BLaER1 (cell line): ENCODE results near the gene FRRS1.

Source experiments
- H3K27ac ChIP-seq: shearing (Covaris generic); formaldehyde crosslinking; 2 replicates; pipeline ENCODE4 v1.8.1; 2022
- H3K27me3 ChIP-seq: shearing (Covaris generic); formaldehyde crosslinking; 2 replicates; pipeline ENCODE4 v1.8.1; 2022
- H3K36me3 ChIP-seq: shearing (Covaris generic); formaldehyde crosslinking; 2 replicates; pipeline ENCODE4 v1.8.1; 2022
- H3K4me1 ChIP-seq: shearing (Covaris generic); formaldehyde crosslinking; 2 replicates; pipeline ENCODE4 v1.8.1; 2022
- H3K4me2 ChIP-seq: shearing (Covaris generic); formaldehyde crosslinking; 2 replicates; pipeline ENCODE4 v1.8.1; 2022
- H3K4me3 ChIP-seq: shearing (Covaris generic); formaldehyde crosslinking; 2 replicates; pipeline ENCODE4 v1.8.1; 2022
- H3K9ac ChIP-seq: shearing (Covaris generic); formaldehyde crosslinking; 2 replicates; pipeline ENCODE4 v1.8.1; 2022
- H3K9me3 ChIP-seq: shearing (Covaris generic); formaldehyde crosslinking; 2 replicates; pipeline ENCODE4 v1.8.1; 2022
- H4K20me1 ChIP-seq: shearing (Covaris generic); formaldehyde crosslinking; 2 replicates; pipeline ENCODE4 v1.8.1; 2022
- Cebpa-rat ChIP-seq: shearing (Covaris generic); IDR thresholded peaks from 2 replicates; pipeline ENCODE4 v1.8.1; 2022

FRRS1 gene

DNA sequence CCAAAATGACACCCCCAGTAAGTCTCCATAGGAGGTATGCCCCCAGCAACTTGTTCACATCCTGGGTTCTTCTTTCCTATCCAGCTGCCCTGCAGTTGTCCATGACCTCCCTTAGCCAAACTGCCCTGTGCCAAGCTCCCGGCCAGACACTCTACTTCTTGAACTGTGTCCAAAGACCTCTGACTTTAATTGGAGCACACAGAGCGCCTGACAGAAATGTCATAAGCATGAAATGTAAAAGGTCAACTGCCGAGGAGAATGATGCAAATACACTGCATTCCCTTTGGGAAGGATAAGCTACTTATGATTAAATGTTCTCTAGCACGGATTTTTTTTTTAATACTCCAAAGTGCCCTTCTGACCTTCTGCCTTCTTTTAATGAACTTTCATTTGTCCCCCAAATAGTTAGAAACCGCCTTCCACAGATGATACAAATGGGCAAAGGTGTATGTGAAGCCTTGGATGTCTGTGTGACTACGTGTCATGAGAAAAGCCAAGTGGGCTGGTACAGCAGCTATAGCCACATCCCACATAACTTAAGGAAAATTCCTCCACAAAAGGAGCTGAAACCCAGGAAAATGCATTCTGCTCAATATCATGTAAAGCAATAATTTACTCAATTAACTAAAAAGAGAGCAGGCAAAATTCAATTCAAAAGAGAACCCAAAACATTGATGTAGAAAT is 93.8 kb downstream of the FRRS1 start:
- H3K4me1 ChIP-seq = no peaks in the 10 kb centered on the region
- no peak for TF ChIP-seq Cebpa-rat
- no peaks in the 10 kb centered on the region for H3K27me3 ChIP-seq
- H3K9ac ChIP-seq = no peak overlapping the region
- H3K36me3 ChIP-seq = no peaks in the 10 kb centered on the region
- no peak overlapping the region for H3K27ac ChIP-seq
- no peak overlapping the region for H3K4me3 ChIP-seq
- no peak overlapping the region for H3K4me2 ChIP-seq
- H4K20me1 ChIP-seq = no peaks in the 10 kb centered on the region
- no peaks in the 10 kb centered on the region for H3K9me3 ChIP-seq

DNA sequence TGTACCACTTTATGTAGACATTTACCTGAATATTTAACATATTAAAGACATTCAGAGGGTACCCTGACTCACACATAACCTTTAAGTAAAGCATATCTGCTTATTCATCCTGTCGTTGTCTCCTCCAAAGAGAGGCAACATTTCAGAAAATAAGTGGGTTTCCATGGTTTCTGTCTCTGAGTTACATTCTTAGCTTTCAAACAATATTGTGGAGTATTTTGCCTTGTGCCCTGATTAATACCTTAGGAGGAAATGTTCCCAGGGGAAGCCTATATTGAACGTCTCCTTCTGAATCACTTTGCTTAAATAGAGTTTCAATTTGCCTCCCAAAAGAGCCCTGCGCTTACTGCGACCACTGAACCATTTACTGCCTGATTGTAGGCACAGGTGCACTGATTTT is 94.4 kb downstream of the FRRS1 start:
- Histone ChIP-seq H3K9ac (no peak overlapping the region), H3K4me3 (no peak overlapping the region), H3K36me3 (no peaks in the 10 kb centered on the region), H3K4me2 (no peak overlapping the region), H3K27me3 (no peaks in the 10 kb centered on the region), H3K9me3 (no peaks in the 10 kb centered on the region), H4K20me1 (no peaks in the 10 kb centered on the region), H3K27ac (no peak overlapping the region), H3K4me1 (no peaks in the 10 kb centered on the region)
- no peak for TF ChIP-seq Cebpa-rat

DNA sequence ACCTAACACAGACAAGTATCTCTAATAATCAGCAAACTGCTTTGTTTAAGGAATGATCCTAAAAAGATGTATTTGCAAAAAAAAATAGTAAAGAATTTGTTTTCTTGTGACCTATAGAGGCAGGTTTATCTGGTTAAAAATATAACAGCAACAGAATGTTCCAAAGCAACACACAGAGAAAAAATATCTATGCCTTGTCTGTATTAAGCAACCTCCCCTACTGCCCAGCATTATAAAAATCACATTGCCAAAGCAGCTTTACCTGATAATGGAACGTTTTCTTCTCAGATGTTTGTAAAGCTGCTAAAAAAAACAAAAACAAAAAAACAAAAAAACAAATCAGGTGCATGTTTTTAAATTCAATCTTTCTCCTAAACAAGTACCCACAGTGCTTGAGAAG is 95.9 kb downstream of the FRRS1 start:
- Histone ChIP-seq H3K4me3 (no peak overlapping the region), H4K20me1 (no peaks in the 10 kb centered on the region), H3K36me3 (no peaks in the 10 kb centered on the region), H3K9me3 (no peaks in the 10 kb centered on the region), H3K27ac (no peak overlapping the region), H3K4me1 (no peaks in the 10 kb centered on the region), H3K9ac (no peak overlapping the region), H3K27me3 (no peaks in the 10 kb centered on the region), H3K4me2 (no peak overlapping the region)
- no peak for TF ChIP-seq Cebpa-rat

DNA sequence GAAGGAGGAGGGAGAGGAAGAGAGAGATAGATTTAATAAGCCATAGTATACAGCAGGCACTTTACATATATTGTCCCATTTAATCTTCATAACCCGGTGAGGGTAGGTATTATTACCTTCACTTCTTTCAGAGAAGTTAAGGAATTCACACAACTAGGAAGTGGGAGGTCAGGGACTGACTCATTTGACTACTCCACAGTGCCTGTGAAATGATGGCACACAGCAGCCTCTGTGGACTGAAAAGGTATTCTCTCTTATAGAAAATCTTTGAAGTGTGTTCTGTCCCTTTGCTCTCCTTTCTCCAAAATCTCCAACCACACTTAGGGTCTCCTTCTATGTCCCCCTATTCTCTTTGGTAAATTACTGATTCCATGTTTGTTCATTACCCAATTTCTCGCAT is 96.6 kb downstream of the FRRS1 start:
- no peak for TF ChIP-seq Cebpa-rat
- H3K4me2 ChIP-seq = no peak overlapping the region

DNA sequence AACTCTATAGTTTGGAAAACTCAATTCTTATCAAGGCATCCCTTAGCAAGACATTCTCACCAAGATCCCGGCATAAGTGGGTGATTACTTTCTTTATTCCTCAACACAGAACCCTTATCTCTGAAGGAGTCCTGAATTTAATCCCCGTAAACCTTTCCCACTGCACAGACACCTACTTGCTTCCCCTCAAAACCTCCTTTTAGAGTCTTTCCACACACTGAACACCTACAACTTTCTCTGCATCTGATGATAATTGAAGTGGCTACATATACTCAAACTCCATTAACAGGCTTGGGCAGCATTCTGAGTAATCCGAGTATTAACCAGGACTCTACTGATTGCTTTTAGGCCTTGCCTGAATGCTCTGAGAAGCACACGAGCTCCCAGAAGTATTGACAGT is 97.1 kb downstream of the FRRS1 start:
- TF ChIP-seq Cebpa-rat = no peak
- H3K9me3 ChIP-seq = no peaks in the 10 kb centered on the region
- H3K4me2 ChIP-seq = no peak overlapping the region
- H3K4me3 ChIP-seq = no peak overlapping the region
- no peaks in the 10 kb centered on the region for H3K27me3 ChIP-seq
- no peak overlapping the region for H3K9ac ChIP-seq
- no peaks in the 10 kb centered on the region for H4K20me1 ChIP-seq
- no peak overlapping the region for H3K27ac ChIP-seq
- H3K4me1 ChIP-seq = no peaks in the 10 kb centered on the region
- no peaks in the 10 kb centered on the region for H3K36me3 ChIP-seq

More for the DNA sequence above, 96.6 kb downstream of the FRRS1 start:
- Histone ChIP-seq H3K9ac (no peak overlapping the region), H3K4me3 (no peak overlapping the region), H3K36me3 (no peaks in the 10 kb centered on the region), H3K27ac (no peak overlapping the region), H3K4me1 (no peaks in the 10 kb centered on the region), H3K9me3 (no peaks in the 10 kb centered on the region), H3K27me3 (no peaks in the 10 kb centered on the region), H4K20me1 (no peaks in the 10 kb centered on the region)

DNA sequence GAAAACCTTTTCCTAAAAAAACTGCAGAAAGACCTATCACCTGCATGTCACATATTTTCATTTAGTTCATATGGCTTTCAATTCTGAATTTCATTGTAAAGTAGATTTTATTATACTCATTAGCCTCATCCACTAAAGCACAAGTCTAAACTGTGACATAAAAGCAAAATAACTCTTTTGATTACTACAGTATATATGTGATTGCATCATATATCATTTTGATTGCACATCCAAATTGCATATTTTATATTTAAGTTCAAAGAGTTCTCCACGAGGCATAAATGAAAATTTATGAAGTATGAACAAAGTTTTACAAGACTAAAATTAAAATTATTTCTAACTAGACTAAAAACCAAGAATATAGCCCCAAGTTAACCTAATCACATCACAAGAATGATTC is 101.2 kb downstream of the FRRS1 start:
- Histone ChIP-seq H4K20me1 (no peaks in the 10 kb centered on the region), H3K9me3 (no peaks in the 10 kb centered on the region), H3K4me2 (no peak overlapping the region), H3K27me3 (no peaks in the 10 kb centered on the region), H3K36me3 (no peaks in the 10 kb centered on the region), H3K27ac (no peak overlapping the region), H3K4me3 (no peak overlapping the region), H3K9ac (no peak overlapping the region), H3K4me1 (no peaks in the 10 kb centered on the region)
- no peak for TF ChIP-seq Cebpa-rat

DNA sequence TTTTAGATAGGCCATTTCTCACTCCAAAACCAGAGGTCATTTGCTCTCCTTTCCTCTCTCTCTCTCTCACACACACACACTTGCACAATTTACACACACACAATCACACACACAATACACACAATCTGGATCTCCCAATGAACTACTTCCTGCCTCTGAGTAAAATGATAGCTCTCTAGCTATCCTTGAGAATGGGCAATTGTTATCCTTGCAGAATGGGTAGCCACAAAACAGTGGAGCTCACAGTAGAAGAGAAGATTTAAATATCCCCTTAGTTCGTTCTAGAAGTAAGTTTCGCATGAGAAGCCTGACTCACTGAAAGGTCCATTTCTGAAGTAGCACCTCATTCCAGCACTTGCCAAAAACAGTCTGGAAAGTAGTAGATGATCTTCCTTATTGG is 102.9 kb downstream of the FRRS1 start:
- no peak for TF ChIP-seq Cebpa-rat
- Histone ChIP-seq H3K9ac (no peak overlapping the region), H3K27me3 (no peaks in the 10 kb centered on the region), H3K4me3 (no peak overlapping the region), H3K4me1 (no peaks in the 10 kb centered on the region), H3K27ac (no peak overlapping the region), H3K4me2 (no peak overlapping the region), H4K20me1 (no peaks in the 10 kb centered on the region), H3K9me3 (no peaks in the 10 kb centered on the region), H3K36me3 (no peaks in the 10 kb centered on the region)

DNA sequence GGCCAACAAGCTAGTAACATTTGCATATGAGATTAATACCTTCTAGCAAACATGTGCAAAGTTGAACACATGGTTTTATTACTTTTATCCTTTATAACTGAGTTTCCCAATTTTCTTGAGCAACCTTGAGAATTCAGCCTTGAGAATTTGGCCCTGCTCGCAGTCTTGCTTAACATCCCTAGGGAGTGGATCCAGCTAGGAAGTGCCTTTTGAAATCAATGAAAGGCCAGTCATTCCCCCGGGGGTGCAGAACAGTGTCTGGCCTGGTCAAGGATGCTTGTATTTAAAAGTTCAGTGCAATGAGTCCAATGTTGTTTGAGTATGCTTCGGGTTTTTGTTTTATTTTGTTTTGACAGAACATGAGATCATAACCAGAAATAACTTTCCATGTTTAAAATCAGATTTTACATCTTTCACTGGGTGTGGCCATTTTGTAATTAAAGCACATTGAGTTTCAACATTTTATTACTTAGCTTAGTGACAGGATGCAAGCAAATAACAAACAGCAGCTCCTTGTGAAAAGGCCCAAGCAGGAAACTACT is 103.8 kb downstream of the FRRS1 start:
- Histone ChIP-seq H4K20me1 (no peaks in the 10 kb centered on the region), H3K27ac (no peak overlapping the region), H3K36me3 (no peaks in the 10 kb centered on the region), H3K4me3 (no peak overlapping the region), H3K27me3 (no peaks in the 10 kb centered on the region), H3K9me3 (no peaks in the 10 kb centered on the region), H3K4me2 (no peak overlapping the region), H3K4me1 (no peaks in the 10 kb centered on the region), H3K9ac (no peak overlapping the region)
- TF ChIP-seq Cebpa-rat = no peak

DNA sequence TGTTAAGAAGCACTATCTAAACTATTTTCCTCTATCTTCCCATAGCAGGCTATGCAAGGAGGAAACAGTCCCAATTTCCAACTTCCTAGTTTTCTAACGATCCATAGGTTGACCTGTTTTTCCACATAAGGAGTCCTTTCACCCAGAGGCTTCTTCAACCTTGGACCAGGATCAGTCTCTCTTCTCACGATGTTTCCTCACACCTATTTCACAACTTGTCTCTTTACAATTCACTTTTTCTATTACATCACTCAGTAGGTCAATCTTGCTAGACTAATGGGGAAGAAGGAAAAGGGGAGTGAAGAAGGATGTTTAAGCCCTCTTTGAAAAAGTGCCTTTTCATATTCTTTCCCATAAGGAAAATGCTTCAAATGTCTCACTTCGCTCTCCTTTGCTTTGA is 104.7 kb downstream of the FRRS1 start:
- H3K36me3 ChIP-seq = no peaks in the 10 kb centered on the region
- H3K4me1 ChIP-seq = no peaks in the 10 kb centered on the region
- no peaks in the 10 kb centered on the region for H3K27me3 ChIP-seq
- no peaks in the 10 kb centered on the region for H4K20me1 ChIP-seq
- no peaks in the 10 kb centered on the region for H3K9me3 ChIP-seq
- H3K27ac ChIP-seq = no peak overlapping the region
- no peak overlapping the region for H3K9ac ChIP-seq
- no peak overlapping the region for H3K4me2 ChIP-seq
- H3K4me3 ChIP-seq = no peak overlapping the region
- TF ChIP-seq Cebpa-rat = no peak

DNA sequence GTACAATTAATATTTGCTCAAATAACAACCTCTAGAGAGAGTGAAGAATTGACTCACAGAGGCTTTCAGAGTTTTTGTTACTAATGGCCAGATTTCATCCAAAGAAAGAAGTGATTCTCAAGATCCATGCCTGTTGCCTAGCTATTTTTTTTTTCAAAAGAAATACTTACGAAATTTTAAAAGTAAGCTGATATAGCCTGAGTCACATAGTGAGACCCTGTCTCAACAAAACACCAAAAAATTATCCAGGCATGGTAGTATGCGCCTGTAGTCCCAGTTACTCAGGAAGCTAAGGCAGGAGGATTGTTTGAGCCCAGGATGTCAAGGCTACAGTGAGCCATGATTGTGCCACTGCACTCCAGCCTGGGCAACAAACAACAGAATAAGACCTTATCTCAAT is 105.9 kb downstream of the FRRS1 start:
- H3K4me2 ChIP-seq = no peak overlapping the region
- TF ChIP-seq Cebpa-rat = no peak
- H3K9ac ChIP-seq = no peak overlapping the region
- H3K36me3 ChIP-seq = no peaks in the 10 kb centered on the region
- H3K27me3 ChIP-seq = no peaks in the 10 kb centered on the region
- H3K9me3 ChIP-seq = no peaks in the 10 kb centered on the region
- no peak overlapping the region for H3K4me3 ChIP-seq
- no peaks in the 10 kb centered on the region for H3K4me1 ChIP-seq
- H3K27ac ChIP-seq = no peak overlapping the region
- H4K20me1 ChIP-seq = no peaks in the 10 kb centered on the region

DNA sequence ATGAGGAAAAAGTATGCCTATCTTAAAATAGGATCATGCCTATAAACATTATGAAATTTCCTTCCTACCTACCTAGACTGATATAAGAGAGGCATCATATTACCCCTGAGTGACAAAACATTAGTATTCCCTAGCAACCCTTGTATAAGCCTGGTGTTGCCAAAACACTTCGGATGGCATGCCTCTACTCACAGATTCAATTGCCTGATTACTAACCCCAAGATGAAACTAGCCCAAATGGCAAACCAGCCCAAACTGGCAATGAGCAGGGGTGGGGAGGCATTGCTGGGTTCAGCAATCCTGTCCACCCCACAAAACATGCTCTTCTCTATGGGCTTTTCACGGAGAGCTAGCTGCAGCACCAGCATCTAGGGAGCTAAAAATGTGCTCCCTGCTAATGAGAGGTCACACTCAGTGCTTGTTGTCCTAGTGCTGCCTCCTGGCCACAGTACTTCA is 106.7 kb downstream of the FRRS1 start:
- no peak overlapping the region for H3K27ac ChIP-seq
- no peaks in the 10 kb centered on the region for H3K27me3 ChIP-seq
- H3K4me1 ChIP-seq = no peaks in the 10 kb centered on the region
- no peaks in the 10 kb centered on the region for H4K20me1 ChIP-seq
- H3K9ac ChIP-seq = no peak overlapping the region
- H3K36me3 ChIP-seq = no peaks in the 10 kb centered on the region
- H3K4me3 ChIP-seq = no peak overlapping the region
- H3K4me2 ChIP-seq = no peak overlapping the region
- TF ChIP-seq Cebpa-rat = no peak
- H3K9me3 ChIP-seq = no peaks in the 10 kb centered on the region
